Lower lobe of right lung (tissue), 2 donors: ENCODE results near the gene LCE3C. TPM values are rescaled to one million over a fixed set of nuclear protein-coding genes. Genes with fewer than 3 reads are reported as not detected.
"Not testable (repeated sequence)": the region's sequence is repeated elsewhere in the genome, so short reads cannot be mapped to it uniquely, and the experiment has no call there.

Experiments
- ATAC-seq, 2 donors: fragments of 200-7000 bp; cut with Tn5 transposase; one replicate each; pipeline ENCODE4 v1.9.1; 2020 to 2022; ENCODE audit warnings: mild to moderate bottlenecking in 2 of 2, moderate library complexity in 2 of 2
- DNase-seq: peaks from one replicate; pipeline ENCODE4 v3.0.0-alpha.2; 2020
- H3K27ac ChIP-seq: fragments of 200-600 bp; one replicate; pipeline ENCODE4 v1.8.0; 2022
- H3K27me3 ChIP-seq: fragments of 200-600 bp; one replicate; pipeline ENCODE4 v1.8.0; 2022; ENCODE audit warnings: low read depth
- H3K36me3 ChIP-seq: fragments of 200-600 bp; one replicate; pipeline ENCODE4 v1.8.0; 2022; ENCODE audit warnings: mild to moderate bottlenecking
- H3K4me1 ChIP-seq: fragments of 200-600 bp; one replicate; pipeline ENCODE4 v1.8.0; 2022
- H3K4me3 ChIP-seq: fragments of 200-600 bp; one replicate; pipeline ENCODE4 v1.8.0; 2022; ENCODE audit warnings: mild to moderate bottlenecking
- H3K9me3 ChIP-seq: fragments of 200-600 bp; one replicate; pipeline ENCODE4 v1.8.0; 2022
- intact Hi-C: fragments of 100-400 bp; cut with DNase I; formaldehyde crosslinking; loops from one replicate; pipeline ENCODE4 v1.11.0; 2022
- long read RNA-seq: library from polyadenylated mRNA; unstranded; transcript quantifications from one replicate; pipeline ENCODE4 v2.0.0, GENCODE V29; 2021
- total RNA-seq: library from RNA; stranded (reverse); fragmentation: NEBNext Ultra II Directional; extraction: Animal tissue kit (Norgen Biotek cat#: 25700); gene quantifications from one replicate; pipeline ENCODE4 v1.2.1, GENCODE V29; 2021
- TF ChIP-seq, protein P1 (sequence below): fragments of 200-600 bp; IDR thresholded peaks from one replicate; pipeline ENCODE4 v1.8.0; 2022; ENCODE audit warnings: antibody characterized with exemption, mild to moderate bottlenecking
- donor health status: DM: no; HTN: yes; CAD: no; lungs with severe emphysema.

LCE3C gene, protein sequence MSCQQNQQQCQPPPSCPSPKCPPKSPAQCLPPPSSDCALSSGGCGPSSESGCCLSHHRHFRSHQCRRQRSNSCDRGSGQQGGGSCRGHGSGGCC
- total RNA-seq, result not detected
- long read RNA-seq, result 0 reads

DNA sequence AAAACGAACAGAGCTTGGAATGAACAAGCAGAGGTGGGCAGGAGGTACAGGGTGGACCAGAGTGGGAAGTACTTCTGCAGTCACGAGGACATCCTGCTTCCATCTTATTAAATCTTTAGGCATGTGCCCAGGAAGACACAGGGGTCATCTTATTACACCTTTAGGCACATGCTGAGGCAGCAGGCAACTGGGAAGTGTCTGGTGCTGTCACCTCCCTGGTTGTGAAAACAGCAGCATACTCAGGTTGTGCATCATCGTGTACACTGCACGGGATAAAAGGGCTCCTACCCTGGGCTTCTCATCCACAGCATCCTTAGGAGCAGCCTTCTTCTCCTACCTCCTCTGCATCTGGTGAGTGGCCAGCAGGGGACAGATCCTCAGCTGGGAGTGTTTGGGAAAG lies at the start of gene LCE3C:
Gene LCE3C (plus strand): TSS at position 301 of the 400 bp plus-strand sequence. CDS start 498 bp downstream, outside the sequence.
- TF ChIP-seq, protein P1, sequence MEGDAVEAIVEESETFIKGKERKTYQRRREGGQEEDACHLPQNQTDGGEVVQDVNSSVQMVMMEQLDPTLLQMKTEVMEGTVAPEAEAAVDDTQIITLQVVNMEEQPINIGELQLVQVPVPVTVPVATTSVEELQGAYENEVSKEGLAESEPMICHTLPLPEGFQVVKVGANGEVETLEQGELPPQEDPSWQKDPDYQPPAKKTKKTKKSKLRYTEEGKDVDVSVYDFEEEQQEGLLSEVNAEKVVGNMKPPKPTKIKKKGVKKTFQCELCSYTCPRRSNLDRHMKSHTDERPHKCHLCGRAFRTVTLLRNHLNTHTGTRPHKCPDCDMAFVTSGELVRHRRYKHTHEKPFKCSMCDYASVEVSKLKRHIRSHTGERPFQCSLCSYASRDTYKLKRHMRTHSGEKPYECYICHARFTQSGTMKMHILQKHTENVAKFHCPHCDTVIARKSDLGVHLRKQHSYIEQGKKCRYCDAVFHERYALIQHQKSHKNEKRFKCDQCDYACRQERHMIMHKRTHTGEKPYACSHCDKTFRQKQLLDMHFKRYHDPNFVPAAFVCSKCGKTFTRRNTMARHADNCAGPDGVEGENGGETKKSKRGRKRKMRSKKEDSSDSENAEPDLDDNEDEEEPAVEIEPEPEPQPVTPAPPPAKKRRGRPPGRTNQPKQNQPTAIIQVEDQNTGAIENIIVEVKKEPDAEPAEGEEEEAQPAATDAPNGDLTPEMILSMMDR, result no peak
- H3K27ac ChIP-seq, result no peak within 1 kb of the TSS
- intact Hi-C loops, result no loop called here
- no peaks in the 10 kb centered on the region for H3K27me3 ChIP-seq
- H3K36me3 ChIP-seq, result no peaks in the 10 kb centered on the region
- no peak for ATAC-seq
- no peak for DNase-seq
- peaks cover 8% of the 10 kb centered on the region for H3K9me3 ChIP-seq
- no peaks in the 10 kb centered on the region for H3K4me1 ChIP-seq
- H3K4me3 ChIP-seq, result no peak within 1 kb of the TSS

DNA sequence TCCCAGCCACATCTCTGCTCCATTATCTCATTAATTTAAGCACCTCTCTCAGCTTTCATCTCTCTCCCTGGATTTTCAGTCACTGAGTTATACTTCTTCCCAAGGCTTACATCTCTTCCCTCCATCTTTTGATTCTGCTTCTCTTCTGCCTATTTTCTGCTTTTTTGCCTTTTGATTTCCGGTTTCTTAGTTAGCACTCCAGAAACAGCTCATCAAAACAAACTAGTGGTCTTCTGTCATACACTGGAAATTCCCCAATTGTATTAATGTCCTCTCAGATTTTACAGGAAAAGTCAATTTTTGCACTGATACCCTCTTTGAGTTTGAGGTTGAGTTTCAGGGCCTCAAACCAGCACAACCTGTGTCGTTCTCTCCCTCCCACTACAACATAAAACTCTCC lies 34.9 kb upstream of the LCE3C start:
- Histone ChIP-seq H3K4me3 (no peak overlapping the region), H3K4me1 (no peaks in the 10 kb centered on the region), H3K36me3 (no peaks in the 10 kb centered on the region), H3K9me3 (peaks cover 14% of the 10 kb centered on the region), H3K27me3 (no peaks in the 10 kb centered on the region), H3K27ac (no peak overlapping the region)
- TF ChIP-seq, protein P1, result no peak
- intact Hi-C loops, result no loop called here
- ATAC-seq, result no peak
- DNase-seq, result no peak

DNA sequence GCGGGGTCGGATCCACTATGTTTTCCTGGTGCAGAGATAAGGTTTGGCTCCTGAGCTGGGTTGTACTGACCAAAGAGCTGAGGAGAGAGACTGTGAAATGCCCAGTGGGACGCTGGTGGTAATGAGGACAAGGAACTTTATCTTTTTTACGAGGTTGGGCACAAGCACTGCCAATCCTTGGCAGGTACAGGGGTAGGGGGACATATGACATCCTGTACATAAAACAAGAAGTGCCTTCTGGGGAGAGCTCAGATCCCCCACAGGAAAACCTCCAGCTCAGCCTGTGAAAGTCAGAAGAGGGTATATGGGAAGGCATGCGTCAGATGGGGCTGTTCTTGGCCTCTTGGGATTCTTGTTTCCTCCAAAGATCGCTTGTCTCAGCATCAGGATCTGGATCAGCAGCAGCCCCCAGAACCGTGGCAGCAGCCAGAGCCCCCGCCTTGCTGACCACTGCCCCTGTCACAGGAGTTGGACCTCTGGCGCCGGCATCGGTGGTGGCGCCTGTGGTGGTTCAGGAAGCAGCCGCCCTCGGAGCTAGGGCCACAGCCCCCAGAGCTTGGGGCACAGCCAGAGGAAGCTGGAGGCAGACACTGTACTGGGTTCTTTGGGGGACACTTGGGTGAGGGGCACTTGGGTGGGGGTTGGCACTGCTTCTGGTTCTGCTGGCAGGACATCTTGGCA lies 34.4 kb upstream of the LCE3C start:
- no peak for ATAC-seq
- H3K27me3 ChIP-seq, result no peaks in the 10 kb centered on the region

DNA sequence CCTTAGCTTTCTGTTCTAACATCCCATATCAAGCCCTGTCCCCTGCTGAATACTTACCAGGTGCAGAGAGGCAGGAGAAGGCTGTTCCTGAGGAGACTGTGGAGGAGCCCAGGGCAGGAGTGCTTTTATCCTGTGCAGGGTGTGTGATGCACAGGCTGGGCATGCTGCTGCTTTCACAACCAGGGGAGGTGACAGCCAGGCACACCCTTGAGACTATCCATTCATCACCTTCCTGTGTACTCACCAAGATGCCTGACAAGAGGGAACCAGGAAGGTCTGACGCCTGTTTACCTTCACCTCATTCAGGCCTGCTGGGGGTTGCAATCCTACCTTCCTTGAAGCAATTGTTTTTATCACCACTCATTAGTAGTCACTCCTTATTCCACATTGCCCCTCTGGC lies 33.4 kb upstream of the LCE3C start, which contains the start of gene LCE3E:
Gene LCE3E (minus strand): TSS at position 100 of the 400 bp plus-strand sequence. CDS start 572 bp downstream, outside the sequence.
- H3K4me1 ChIP-seq, result no peaks in the 10 kb centered on the region
- H3K9me3 ChIP-seq, result peaks cover 19% of the 10 kb centered on the region
- no peaks in the 10 kb centered on the region for H3K36me3 ChIP-seq
- no peak for ATAC-seq
- no peak within 1 kb of the TSS for H3K4me3 ChIP-seq
- no peak for DNase-seq
- intact Hi-C loops, result no loop called here
- H3K27ac ChIP-seq, result no peak within 1 kb of the TSS
- no peaks in the 10 kb centered on the region for H3K27me3 ChIP-seq
- TF ChIP-seq, protein P1, result no peak

More for the DNA sequence above, 34.4 kb upstream of the LCE3C start:
- Histone ChIP-seq H3K4me3 (no peak overlapping the region), H3K9me3 (peaks cover 19% of the 10 kb centered on the region), H3K27ac (no peak overlapping the region), H3K4me1 (no peaks in the 10 kb centered on the region), H3K36me3 (no peaks in the 10 kb centered on the region)
- intact Hi-C loops, result no loop called here
- TF ChIP-seq, protein P1, result no peak
- DNase-seq, result no peak

DNA sequence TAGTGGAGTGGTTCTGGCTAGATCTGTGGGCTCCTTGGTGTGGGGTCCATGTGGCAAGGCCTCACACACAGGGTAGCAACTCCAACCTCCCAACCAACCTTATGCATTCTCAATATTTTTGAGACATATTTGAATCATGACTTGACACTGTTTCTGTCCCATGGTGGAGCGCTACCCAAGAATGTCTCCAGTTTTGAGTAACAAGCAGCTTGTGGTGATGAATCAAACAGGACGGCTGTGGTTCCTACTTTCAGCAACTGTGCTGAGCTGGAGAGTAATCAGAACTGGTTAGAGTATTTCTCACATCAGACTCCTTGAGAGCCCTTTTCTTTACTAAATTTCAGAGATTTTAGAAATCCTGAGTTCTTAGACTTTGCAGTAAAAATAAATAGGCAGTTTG lies 22.9 kb upstream of the LCE3C start:
- DNase-seq, result no peak

DNA sequence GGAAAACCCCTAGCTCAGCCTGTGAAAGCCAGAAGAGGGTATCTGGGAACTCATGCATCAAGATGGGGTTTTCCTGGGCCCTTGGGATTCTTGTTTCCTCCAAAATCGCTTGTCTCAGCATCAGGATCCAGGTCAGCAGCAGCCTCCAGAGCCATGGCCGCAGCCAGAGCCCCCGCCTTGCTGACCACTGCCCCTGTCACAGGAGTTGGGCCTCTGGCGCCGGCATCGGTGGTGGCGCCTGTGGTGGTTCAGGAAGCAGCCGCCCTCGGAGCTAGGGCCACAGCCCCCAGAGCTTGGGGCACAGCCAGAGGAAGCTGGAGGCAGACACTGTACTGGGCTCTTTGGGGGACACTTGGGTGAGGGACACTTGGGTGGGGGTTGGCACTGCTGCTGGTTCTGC lies 20.5 kb upstream of the LCE3C start:
- H3K27me3 ChIP-seq, H3K9me3 ChIP-seq, DNase-seq, ATAC-seq, H3K27ac ChIP-seq, H3K4me1 ChIP-seq, H3K36me3 ChIP-seq, H3K4me3 ChIP-seq, intact Hi-C loops: not testable (repeated sequence)

More for the DNA sequence above, 22.9 kb upstream of the LCE3C start:
- intact Hi-C loops, result no loop called here
- TF ChIP-seq, protein P1, result no peak
- no peak for ATAC-seq
- no peaks in the 10 kb centered on the region for H3K4me1 ChIP-seq
- no peaks in the 10 kb centered on the region for H3K36me3 ChIP-seq
- no peaks in the 10 kb centered on the region for H3K9me3 ChIP-seq
- no peak overlapping the region for H3K4me3 ChIP-seq
- H3K27me3 ChIP-seq, result no peaks in the 10 kb centered on the region
- no peak overlapping the region for H3K27ac ChIP-seq
